HG03139 (cell line): ENCODE measurements around the gene PSMD12.
"Not testable (repeated sequence)": the region's sequence is repeated elsewhere in the genome, so short reads cannot be mapped to it uniquely, and the experiment has no call there.

Source experiments
- ATAC-seq: cut with Tn5 transposase; IDR thresholded peaks from one replicate; pipeline ENCODE4 v1.9.1; 2021; ENCODE audit not compliant: unreplicated experiment

The PSMD12 gene

DNA sequence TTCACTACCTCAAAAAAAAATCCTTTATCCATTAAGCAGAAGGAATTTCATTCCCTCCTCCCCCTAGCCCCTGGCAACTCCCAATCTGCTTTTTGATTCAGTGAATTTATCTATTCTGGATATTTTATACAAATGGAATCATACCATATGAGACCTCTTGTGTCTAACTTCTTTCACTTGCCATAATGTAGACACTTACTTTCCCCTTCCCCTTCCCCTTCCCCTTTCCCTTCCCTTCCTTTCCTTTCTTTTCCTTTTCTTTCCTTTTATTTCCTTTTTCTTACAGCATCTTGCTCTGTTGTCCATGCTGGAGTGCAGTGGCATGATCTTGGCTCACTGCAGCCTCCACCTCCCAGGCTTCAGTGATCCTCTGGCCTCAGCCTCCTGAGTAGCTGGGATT lies 50.5 kb downstream of the PSMD12 start:
- ATAC-seq: no peak

- no peak for ATAC-seq
Observed at GRCh38 chr17:67312265-67312664, 54.1 kb downstream of the PSMD12 start.

- ATAC-seq: no peak
Observed at GRCh38 chr17:67311575-67311974, 54.8 kb downstream of the PSMD12 start.

DNA sequence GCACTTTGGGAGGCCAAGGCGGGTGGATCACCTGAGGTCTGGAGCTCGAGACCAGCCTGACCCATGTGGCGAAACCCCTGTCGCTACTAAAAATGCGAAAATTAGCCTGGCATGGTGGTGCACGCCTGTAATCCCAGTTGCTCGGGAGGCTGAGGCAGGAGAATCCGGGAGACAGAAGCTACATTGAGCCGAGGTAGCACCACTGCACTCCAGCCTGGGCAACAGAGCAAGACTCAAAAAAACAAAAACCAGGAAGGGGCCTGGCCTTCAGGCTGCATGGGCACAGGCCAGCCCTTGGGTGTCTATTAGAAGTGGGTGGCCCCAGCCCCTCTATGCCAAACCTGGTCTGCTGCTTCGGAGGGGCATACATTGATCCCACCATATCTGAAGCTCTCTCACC lies 56.0 kb downstream of the PSMD12 start:
- no peak for ATAC-seq

GRCh38 chr17:67305446-67306235 lies 60.7 kb downstream of the PSMD12 start:
- ATAC-seq: not testable (repeated sequence)

DNA sequence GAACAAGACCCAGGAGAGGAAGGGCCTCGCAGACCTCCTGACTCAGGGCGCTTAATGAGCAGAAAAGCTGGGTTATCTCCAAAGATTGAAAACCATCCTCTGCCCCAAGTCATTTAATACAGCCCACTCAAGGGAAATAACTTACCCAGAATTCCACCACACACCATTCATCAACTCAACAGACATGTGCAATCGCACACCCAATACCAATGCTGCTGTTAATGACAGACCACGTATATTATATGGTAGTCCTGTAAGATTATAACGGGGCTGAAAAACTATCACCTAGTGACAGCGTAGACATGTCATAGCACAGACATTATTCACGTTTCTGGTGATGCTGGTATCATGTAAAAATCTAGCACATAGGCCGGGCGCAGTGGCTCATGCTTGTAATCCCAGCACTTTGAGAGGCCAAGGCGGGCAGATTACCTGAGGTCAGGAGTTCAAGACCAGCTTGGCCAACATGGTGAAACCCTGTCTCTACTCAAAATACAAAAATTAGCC lies 68.9 kb downstream of the PSMD12 start:
- no peak for ATAC-seq

DNA sequence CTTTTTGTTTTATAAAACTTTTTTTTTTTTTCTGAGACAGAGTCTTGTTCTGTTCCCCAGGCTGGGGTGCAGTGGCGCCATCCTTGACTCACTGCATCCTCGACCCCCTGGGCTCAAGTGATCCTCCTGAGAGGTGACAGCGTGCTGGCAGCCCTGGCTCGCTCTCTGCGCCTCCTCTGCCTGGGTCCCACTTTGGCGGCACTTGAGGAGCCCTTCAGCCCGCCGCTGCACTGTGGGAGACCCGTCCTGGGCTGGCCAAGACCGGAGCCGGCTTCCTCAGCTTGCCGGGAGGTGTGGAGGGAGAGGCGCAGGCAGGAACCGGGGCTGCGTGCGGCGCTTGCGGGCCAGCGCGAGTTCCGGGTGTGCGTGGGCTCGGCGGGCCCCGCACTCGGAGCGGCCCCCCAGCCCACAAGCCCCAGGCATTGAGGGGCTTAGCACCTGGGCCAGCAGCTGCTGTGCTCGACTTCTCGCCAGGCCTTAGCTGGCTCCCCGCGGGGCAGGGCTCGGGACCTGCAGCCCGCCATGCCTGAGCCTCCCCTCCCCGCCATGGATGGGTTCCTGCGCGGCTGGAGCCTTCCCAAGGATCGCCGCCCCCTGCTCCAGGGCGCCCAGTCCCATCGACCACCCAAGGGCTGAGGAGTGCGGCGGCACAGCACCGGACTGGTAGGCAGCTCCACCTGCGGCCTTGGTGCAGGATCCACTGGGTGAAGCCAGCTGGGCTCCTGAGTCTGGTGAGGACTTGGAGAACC lies 71.8 kb downstream of the PSMD12 start:
- ATAC-seq: no peak

DNA sequence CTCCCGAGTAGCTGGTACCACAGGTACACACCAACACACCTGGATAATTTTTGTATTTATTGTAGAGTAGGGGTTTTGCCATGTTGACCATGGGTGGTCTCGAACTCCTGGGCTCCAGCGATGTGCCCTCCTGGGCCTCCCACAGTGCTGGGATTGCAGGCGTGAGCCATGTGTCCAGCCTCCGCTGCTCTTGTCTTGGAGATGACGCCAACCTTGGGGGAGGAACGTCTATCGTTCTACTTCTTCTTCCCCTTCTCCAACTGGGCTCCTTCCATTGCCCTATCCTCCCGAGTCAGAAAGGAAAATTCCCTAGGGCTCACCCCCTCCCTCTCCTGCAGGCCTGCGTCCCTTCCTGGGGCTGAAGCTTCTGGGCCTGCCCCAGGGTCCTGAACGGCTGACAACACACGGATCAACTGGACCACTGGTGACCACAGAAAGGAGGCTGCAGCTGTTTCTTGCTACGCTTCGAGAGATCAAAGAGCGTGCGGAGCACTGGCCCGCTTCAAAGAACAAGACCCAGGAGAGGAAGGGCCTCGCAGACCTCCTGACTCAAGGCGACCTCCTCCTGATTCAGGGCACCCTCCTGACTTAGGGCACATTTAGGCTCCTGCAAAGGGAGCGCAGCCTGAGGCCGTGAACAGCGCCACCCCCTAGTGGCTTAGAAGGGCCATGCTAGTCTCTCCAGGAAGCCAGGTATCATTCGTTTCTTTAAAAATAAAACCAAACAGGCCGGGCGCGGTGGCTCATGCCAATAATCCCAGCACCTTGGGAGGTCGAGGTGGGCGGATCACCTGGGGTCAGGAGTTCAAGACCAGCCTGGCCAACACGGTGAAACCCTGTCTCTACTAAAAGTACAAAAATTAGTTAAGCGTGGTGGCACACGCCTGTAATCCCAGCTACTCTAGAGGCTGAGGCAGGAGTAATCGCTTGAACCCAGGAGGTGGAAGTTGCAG lies 72.8 kb downstream of the PSMD12 start:
- ATAC-seq: peak; percentile 99

DNA sequence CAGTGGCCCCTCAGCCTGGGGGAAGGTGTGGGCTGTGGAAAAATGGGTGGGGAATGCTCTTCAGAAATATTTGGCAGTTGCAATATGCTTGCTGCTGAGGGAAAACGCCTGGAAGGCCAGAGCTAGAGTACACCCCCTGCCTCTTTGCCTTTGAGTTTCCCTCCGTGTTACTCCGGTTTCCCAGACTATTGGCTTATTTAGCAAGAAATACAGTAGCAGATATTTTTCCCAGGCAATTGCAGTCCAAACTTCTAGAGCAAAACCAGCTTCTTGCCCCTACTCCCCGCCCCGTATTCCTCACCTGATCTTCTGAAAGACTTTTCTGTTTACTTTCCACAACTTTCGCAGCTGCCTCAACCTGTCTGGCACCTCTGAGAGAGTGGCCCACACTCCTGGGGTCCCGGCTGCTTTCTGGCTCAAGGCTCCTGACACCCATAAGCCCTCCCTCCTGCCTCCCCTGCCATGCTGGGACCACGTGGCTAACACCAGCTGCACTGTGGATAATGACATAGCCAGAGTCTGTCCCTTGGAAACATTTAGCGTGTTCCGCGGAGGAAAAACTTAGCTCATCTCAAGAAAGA lies 75.6 kb downstream of the PSMD12 start:
- ATAC-seq: no peak

DNA sequence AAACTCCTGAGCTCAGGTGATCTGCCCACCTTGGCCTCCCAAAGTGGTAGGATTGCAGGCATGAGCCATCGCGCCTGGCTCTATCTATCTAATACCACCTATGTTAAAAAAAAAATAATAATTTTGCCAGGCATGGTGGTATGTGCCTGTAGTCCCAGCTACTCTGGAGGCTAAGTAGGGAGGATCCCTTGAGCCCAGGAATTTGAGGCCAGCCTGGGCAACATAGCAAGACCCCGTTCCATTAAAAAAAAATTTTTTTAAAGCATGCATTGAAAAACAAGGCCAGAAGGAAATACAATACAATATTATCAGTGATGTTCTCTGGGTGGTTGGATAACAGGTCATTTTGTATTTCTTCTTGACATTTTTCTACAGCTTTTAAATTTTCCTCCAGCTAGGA lies 76.1 kb downstream of the PSMD12 start:
- ATAC-seq: no peak

GRCh38 chr17:67289181-67289876 lies 77.0 kb downstream of the PSMD12 start:
- no peak for ATAC-seq
